ENCODE results near the gene FCRL2. TPM values are rescaled to one million over a fixed set of nuclear protein-coding genes. Genes with fewer than 3 reads are reported as not detected.

FCRL2 gene, protein sequence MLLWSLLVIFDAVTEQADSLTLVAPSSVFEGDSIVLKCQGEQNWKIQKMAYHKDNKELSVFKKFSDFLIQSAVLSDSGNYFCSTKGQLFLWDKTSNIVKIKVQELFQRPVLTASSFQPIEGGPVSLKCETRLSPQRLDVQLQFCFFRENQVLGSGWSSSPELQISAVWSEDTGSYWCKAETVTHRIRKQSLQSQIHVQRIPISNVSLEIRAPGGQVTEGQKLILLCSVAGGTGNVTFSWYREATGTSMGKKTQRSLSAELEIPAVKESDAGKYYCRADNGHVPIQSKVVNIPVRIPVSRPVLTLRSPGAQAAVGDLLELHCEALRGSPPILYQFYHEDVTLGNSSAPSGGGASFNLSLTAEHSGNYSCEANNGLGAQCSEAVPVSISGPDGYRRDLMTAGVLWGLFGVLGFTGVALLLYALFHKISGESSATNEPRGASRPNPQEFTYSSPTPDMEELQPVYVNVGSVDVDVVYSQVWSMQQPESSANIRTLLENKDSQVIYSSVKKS
- total RNA-seq: not detected in 2 replicates

DNA sequence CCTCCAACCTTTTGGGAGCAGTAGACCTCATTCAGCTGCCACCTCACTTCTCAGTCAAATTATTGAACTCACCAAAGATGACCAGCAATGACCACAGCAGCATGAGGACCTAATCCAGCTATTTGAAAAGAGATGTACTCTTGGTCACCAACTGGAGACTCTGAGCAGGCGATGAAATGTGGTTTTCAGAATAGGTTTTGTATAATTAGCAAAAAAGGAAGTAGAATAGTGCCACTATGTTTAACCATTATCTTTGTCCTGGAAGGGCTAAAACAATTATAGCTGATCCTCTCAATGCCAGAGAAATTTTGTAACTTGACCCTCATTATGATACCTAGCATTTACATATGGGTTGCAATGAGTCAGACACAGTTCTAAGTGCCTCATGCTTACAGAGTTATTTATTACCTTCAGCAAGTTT lies at the start of gene FCRL2:
Gene FCRL2 (minus strand): TSS at position 162 of the 421 bp plus-strand sequence. CDS start 59 bp downstream, at position 103.

DNA sequence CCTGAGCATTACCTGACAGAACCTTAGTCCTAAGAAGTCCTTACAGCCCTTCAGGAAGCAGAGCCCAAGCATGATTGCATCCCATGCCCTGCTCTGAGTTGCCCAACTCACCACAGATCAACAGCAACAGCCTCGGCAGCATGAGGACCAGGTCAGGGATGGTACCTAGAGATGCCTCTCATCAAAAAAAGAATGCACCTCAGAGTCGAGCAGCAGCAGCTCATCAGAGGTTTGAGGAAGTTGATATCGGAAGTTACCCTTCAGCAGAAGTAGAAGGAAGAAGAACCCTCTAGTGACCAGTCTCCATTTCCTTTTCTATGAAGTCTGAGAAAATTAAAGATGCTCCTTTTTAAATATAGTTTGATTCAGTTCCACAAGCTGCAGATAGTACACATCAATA lies 43.0 kb upstream of the FCRL2 start, which contains the start of gene FCRL1:
Gene FCRL1 (minus strand): TSS at position 225 of the 400 bp plus-strand sequence. CDS start 83 bp downstream, at position 142.

DNA sequence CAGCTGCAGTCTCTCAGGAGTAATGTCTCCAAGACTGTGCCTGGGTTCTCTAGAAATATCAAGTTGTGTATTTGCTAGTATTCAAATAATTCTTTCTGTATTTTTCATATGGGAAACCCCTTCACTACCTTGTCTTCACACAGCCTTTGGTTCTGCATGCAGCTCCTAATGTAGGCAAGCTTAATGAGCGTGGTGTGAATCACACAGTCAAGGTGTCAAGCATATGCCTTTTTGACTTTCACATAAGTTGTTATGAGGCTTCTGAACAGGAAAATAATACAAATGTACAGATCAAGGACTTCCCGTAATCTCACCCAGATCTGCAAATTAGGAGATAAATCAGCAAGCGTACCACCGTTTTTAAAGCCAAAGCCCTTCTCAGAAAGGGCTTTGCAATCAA lies 76.2 kb downstream of the FCRL2 start, which contains the start of gene FCRL3:
Gene FCRL3 (minus strand): TSS at position 38 of the 400 bp plus-strand sequence. CDS start 280 bp downstream, outside the sequence.

Other genes with a start within 250 kb of the FCRL2 start
- not detected in 2 replicates for gene FCRL5, start 224.6 kb downstream of the FCRL2 start, total RNA-seq
- not detected in 2 replicates for gene FCRL4, start 179.0 kb downstream of the FCRL2 start, total RNA-seq
- not detected in 2 replicates for gene FCRL3, start 76.4 kb downstream of the FCRL2 start, total RNA-seq
- gene FCRL1, start 43.0 kb upstream of the FCRL2 start, total RNA-seq: not detected in 2 replicates
- not detected in 2 replicates for gene CD5L, start 64.7 kb upstream of the FCRL2 start, total RNA-seq
- 129 and 142 TPM in 2 replicates for gene KIRREL1, start 216.5 kb upstream of the FCRL2 start, total RNA-seq